A549 treated with ZK216348 at 1 μM for 4 hours (cell line): ENCODE data around the gene MACROH2A1. TPM values are rescaled to one million over a fixed set of nuclear protein-coding genes. Genes with fewer than 3 reads are reported as not detected.

ENCODE experiments used
- total RNA-seq: library from RNA; stranded (reverse); fragments of 200-300 nt; extraction: Qiagen RNA extraction; gene quantifications from 5 replicates; pipeline ENCODE4 v1.2.3, GENCODE V29; 2022; ENCODE audit warnings: low read depth

Gene MACROH2A1
- total RNA-seq: 159 to 214 TPM (median 206 TPM) in 5 replicates

GRCh38 chr5:135398855-135399793 is at the start of gene MACROH2A1:
Gene MACROH2A1 (minus strand): TSS chr5:135399231. CDS start chr5:135389093, 10,138 bp downstream.

GRCh38 chr5:135447298-135447929 is 48.4 kb upstream of the MACROH2A1 start, which contains the start of gene DCANP1:
Gene DCANP1 (minus strand): TSS chr5:135447348. CDS start chr5:135447108, 240 bp downstream.

Other genes starting within 250 kb of the MACROH2A1 start
- not detected in 5 replicates for gene DCANP1, start 48.1 kb upstream of the MACROH2A1 start, total RNA-seq
- gene TIFAB, start 53.1 kb upstream of the MACROH2A1 start, total RNA-seq: not detected in 5 replicates
- not detected in 5 replicates for gene NEUROG1, start 136.7 kb upstream of the MACROH2A1 start, total RNA-seq
- gene CXCL14, start 179.8 kb upstream of the MACROH2A1 start, total RNA-seq: 0.14 to 0.15 TPM (median 0.14 TPM) in 3 of 5 replicates, not detected in the others